T-helper 2 cell treated with Interferon-gamma antibody and Interleukin-4, amounts not matched to agents 5 μg/mL and 100 μg/mL, for 36 hours (primary cell): ENCODE measurements around the gene FAM181B.
"Not testable (repeated sequence)": the region's sequence is repeated elsewhere in the genome, so short reads cannot be mapped to it uniquely, and the experiment has no call there.

Experiments
- DNase-seq: peaks from one replicate; pipeline ENCODE4 v3.0.0; 2021; ENCODE audit warnings: low spot score
- H3K27ac Mint-ChIP-seq: one replicate; pipeline ENCODE4 v1.8.0; 2021; ENCODE audit warnings: mild to moderate bottlenecking, mixed read lengths
- H3K27me3 Mint-ChIP-seq: one replicate; pipeline ENCODE4 v1.8.0; 2021; ENCODE audit warnings: low read depth, mixed read lengths
- H3K36me3 Mint-ChIP-seq: one replicate; pipeline ENCODE4 v1.8.0; 2021; ENCODE audit warnings: low read depth, mixed read lengths
- H3K4me1 Mint-ChIP-seq: one replicate; pipeline ENCODE4 v1.8.0; 2021; ENCODE audit warnings: low read depth, mixed read lengths
- H3K4me3 Mint-ChIP-seq: one replicate; pipeline ENCODE4 v1.8.0; 2022; ENCODE audit warnings: mild to moderate bottlenecking, moderate library complexity, mixed read lengths
- H3K9me3 Mint-ChIP-seq: one replicate; pipeline ENCODE4 v1.8.0; 2021; ENCODE audit warnings: mixed read lengths

FAM181B gene

DNA sequence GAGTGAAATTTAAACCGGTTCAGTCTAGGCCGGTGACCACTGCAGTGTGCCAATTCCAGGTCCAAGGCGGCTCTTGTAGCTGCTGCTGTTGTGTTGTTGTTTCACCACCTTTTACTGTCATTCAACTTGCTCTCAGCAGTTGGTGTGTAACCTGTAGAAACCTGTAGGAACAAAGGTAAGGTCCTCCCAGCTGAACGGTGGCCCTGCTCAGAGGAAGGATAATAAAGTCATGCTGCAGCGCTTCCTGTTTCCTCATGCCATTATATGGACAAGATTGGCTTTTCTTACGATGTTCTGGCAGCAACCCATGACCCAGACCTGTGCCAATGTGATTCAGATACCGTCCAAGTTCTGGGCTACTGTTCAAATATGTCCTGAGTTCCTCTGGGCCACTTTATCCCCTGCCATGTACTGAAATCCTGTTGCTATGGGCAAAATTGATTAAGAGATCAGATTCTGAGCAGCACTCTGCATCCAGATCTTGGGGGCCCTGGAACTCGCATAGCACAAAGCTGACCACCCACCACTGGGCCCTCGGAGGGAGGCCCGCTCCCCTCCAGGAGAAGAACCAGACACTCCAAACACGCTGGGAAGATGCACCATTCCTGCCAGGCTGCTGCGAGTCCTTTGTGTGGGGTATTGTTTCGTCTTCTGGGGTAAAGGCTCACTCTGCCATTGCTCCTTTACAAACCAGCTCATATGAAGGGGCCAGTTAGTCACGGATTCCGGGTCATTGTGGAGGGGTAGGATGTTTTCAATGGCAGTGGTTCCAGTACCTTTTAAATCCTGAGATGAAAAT, 13.2 kb downstream of the FAM181B start:
- Mint-ChIP-seq H3K27ac (no peak overlapping the region), H3K4me1 (no peaks in the 10 kb centered on the region), H3K27me3 (peaks cover 6% of the 10 kb centered on the region), H3K4me3 (no peak overlapping the region), H3K9me3 (no peaks in the 10 kb centered on the region), H3K36me3 (no peaks in the 10 kb centered on the region)
- no peak for DNase-seq

DNA sequence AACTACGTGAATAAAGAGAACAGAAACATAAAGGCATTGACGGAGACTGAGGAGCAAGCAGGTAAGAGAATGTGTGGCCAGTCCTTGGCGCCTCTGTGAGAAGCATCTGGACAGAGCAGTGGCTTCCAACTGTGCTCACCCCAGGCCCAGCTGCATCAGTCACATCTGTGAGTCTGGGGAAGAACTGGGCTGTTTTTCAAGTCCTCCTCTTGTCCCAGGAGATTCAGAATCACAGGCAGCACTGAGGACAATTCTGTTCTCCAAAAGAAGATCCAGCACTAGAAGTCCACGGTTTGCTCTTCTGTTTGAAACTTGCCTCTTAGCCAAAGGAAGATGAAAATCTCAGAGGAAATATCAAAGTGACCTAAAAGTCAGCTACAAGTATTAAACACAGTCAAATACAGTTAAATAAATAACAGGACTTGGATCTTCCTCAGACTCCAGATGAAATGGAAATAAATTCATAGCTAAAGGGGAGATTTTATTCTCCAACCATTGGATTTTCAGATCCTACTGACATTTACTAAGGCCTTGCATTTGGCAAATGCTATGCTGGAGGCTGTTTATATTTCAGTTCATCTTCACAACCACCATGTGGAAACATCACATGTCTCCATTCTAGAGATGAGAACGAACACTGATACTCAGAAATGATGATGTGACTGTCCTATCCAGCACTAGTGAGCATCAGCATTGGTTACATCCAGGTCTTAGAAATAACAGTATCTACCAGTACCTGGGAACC, 14.1 kb downstream of the FAM181B start:
- Mint-ChIP-seq H3K4me1 (no peaks in the 10 kb centered on the region), H3K27me3 (peaks cover 4% of the 10 kb centered on the region), H3K4me3 (no peak overlapping the region), H3K9me3 (no peaks in the 10 kb centered on the region), H3K27ac (no peak overlapping the region), H3K36me3 (no peaks in the 10 kb centered on the region)
- DNase-seq: no peak

DNA sequence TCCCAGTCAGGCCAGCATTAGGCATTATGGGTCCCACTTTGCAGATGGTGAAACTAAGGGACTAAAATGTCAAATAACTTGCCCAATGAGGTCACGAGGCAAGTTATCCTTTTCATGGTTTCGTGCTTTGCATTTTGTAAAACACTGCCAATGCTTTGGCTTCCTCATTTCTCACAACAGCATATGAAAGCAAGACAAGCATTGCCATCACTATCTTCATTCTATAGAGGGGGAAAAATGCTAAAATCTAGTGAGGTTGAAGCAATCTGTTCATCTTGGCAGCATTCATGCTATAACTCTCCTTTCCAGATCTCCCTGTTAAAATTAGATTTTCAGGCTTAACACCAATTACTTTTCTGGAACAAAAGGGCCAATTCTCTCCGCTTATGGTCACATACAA, 14.8 kb downstream of the FAM181B start:
- Mint-ChIP-seq H3K4me3 (no peak overlapping the region), H3K27me3 (peaks cover 2% of the 10 kb centered on the region), H3K9me3 (no peaks in the 10 kb centered on the region), H3K4me1 (no peaks in the 10 kb centered on the region), H3K27ac (no peak overlapping the region), H3K36me3 (no peaks in the 10 kb centered on the region)
- DNase-seq: no peak

DNA sequence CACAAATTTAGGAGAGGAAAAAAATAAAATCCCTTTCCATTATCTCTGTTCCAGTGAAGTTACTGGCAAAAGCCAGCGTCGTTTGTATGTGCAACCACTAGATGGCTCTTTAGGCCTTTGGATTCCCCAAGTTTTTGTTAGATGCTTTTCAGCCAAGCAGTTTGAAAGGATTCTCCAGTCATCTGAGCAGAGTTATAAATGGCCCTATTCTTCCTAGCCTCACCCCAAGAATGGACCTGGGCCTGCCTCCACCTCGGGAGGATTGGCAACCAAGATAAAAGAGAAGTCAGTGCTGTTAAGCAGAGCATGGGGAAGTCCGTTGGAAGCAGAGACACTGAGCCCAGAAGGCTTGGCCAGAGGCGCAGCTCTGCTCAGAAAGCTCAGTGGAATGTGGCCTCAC, 15.4 kb downstream of the FAM181B start:
- no peaks in the 10 kb centered on the region for H3K9me3 Mint-ChIP-seq
- no peak for DNase-seq
- peaks cover 2% of the 10 kb centered on the region for H3K27me3 Mint-ChIP-seq
- no peaks in the 10 kb centered on the region for H3K36me3 Mint-ChIP-seq
- H3K4me3 Mint-ChIP-seq: no peak overlapping the region
- H3K27ac Mint-ChIP-seq: no peak overlapping the region
- no peaks in the 10 kb centered on the region for H3K4me1 Mint-ChIP-seq

DNA sequence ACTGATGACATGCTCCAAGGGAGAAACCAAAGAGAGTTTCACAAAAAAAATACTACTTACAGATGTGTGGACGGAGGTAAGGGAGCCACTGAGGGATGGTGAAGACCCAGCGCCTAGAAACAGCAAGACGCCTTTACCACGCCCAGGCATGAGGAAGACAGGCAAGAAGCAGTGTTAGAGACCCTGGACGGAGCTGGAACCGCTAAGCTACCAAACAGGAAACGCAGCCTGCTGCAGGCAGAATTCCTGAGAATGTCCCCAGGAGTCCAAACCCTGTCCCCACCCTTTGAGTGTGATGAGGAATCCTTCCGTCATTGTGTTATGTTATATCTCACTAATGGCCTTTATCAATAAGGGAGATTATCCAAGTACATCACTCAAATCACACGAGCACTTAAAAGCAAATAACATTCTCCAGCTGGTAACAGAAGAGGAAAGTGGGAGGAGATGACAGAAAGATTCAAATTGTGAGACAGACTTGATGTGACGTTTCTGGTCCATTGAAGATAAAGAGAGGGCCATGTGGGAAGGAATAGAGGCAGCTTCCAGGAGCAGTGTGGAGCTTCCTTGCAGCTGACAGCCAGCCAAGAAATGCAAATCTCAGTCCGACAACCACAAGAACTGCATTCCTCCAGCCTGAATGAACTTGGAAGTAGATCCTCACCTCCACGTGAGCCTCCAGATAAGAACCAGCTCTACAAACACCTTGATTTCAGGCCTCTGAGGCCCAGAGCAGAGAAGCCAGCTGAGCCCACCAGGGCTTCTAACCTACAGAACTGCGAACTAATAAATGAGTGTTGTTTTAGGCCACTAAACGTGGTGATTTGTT, 19.1 kb downstream of the FAM181B start:
- Mint-ChIP-seq H3K36me3 (no peaks in the 10 kb centered on the region), H3K27me3 (peaks cover 2% of the 10 kb centered on the region), H3K4me3 (no peak overlapping the region), H3K4me1 (no peaks in the 10 kb centered on the region), H3K27ac (no peak overlapping the region), H3K9me3 (no peaks in the 10 kb centered on the region)
- DNase-seq: no peak

DNA sequence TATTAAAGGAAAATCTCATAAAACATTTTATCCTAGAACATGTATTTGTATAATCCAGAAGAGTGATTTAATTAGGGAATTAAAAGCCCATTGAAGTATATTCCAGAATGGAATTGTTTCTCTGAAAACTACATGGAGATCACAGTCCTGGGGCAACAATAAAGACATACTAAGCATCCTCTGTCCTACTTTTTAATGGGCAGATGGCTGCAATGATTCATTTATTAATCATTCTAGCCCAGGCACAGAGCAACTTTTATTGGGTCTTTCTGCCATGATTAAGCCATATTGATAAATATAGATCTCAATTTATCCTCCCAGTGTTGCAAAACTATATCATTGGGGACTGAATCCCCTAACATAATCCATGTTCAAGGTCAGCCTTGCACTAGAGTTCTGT, 22.0 kb downstream of the FAM181B start:
- Mint-ChIP-seq H3K4me1 (no peaks in the 10 kb centered on the region), H3K9me3 (no peaks in the 10 kb centered on the region), H3K36me3 (no peaks in the 10 kb centered on the region)

DNA sequence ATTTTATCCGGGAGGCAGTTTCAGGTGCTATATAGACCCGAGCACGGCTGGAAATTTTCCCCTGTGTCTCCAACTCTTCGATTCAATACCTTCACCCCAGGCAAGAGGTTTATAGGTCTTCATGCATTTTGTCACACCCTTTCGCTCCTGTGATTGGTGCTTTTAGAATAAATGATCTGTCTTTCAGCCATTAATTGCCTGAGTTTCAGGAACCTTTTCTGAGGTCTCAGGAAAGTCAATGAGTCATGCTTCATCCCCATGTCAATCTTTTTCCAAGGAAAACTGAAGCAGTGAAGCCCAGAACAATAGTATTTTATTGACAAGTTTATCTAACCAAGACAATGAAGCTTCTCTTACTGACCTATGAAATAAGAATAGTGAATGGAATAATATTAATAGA, 29.9 kb downstream of the FAM181B start:
- DNase-seq: no peak
- Mint-ChIP-seq H3K9me3 (no peaks in the 10 kb centered on the region), H3K36me3 (no peaks in the 10 kb centered on the region), H3K4me3 (no peak overlapping the region), H3K27me3 (peaks cover 3% of the 10 kb centered on the region), H3K27ac (no peak overlapping the region), H3K4me1 (no peaks in the 10 kb centered on the region)

More for the DNA sequence above, 22.0 kb downstream of the FAM181B start:
- DNase-seq: no peak
- H3K27me3 Mint-ChIP-seq: no peaks in the 10 kb centered on the region
- no peak overlapping the region for H3K27ac Mint-ChIP-seq
- H3K4me3 Mint-ChIP-seq: no peak overlapping the region

DNA sequence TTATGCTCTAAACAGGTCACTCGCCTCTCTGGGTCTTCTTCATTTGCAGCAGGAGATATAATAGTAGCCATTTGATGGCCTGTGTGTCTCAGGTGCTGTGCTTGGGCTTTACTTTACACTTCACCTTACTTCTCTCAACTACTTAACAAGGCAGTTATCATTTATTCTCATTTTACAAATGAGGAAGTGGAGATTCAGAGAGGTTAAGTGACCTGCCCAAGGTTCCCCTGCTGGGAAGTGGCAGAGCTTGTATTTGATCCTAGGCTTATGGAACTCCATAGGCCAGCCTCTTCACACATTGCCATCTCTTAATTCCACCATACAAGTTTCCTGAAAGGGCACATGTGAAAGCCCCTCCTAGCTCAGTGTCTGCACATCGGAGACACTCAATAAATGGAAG, 30.4 kb downstream of the FAM181B start:
- no peaks in the 10 kb centered on the region for H3K36me3 Mint-ChIP-seq
- H3K27me3 Mint-ChIP-seq: peaks cover 3% of the 10 kb centered on the region
- no peak for DNase-seq
- no peak overlapping the region for H3K27ac Mint-ChIP-seq
- H3K4me1 Mint-ChIP-seq: no peaks in the 10 kb centered on the region
- no peaks in the 10 kb centered on the region for H3K9me3 Mint-ChIP-seq
- H3K4me3 Mint-ChIP-seq: no peak overlapping the region

DNA sequence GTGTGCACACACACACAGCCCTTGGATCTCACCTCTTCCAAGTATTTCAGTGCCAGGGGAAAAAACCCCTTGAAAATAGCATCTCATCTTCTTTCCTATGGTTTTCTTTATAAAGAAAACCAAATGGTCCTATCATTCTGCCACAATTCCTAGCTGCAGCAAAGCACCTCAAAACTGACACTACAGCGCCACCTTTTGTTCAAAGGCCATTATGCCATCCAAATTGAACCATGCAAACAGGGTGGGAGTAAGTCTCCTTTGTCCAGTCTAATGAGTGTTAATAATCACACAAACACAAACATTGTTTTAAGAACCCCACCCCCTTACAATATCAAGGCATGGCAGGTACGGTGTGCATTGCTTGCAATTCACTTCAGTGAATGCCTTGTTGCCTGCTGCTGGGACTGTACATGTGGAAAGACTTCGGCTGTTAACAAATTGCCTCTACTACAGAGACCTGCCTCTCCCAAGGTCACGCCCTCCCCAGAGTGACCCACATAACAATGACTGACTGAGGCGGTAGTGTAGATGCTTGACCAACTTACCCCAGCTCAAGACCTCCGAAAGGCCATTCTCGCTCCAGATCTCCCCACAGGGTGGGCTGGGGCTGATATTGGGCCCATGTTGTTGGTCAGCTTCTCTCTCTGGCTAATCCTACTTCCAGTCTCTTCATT, 31.7 kb downstream of the FAM181B start:
- no peaks in the 10 kb centered on the region for H3K9me3 Mint-ChIP-seq
- DNase-seq: no peak
- H3K4me1 Mint-ChIP-seq: no peaks in the 10 kb centered on the region
- H3K36me3 Mint-ChIP-seq: no peaks in the 10 kb centered on the region
- no peak overlapping the region for H3K4me3 Mint-ChIP-seq
- H3K27me3 Mint-ChIP-seq: peaks cover 3% of the 10 kb centered on the region
- H3K27ac Mint-ChIP-seq: no peak overlapping the region

DNA sequence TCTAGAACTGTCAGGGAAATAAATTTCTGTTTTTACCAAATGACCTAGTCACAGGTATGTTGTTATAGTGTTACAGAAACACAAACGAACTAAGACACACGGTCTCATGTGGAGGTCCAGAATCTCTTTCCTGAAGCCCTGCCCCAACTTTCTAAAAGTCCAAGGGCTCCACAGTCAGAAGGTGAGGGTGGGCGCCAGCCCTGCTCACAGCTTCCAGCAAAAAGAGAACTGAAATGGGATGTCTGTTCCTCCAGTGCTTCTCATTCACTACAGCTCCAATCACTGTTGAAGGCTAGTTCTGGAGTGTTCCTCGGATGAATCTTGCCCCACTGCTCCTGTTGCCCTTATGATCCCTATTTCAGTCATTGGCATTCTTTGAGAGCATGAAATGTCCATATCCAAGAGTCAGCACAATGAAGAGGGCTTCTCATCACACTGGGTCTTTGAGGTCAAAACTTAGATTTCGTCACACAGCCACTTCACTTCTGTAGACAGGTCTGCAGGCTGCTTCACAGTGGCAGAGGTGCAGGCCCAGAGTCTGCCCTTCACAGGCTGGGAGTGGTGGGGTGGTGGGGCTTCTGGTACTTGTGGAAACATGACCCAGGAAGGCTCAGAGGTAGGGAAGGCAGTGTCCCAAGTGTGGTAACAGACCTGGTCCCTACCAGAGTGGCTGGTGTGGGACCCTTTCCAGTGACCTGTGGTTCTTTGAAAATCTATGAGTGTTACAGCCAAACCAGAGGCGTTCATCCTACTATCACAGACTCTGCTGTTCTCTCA, 34.9 kb downstream of the FAM181B start:
- H3K4me1 Mint-ChIP-seq: no peaks in the 10 kb centered on the region
- DNase-seq: no peak
- no peaks in the 10 kb centered on the region for H3K9me3 Mint-ChIP-seq
- H3K27me3 Mint-ChIP-seq: peaks cover 5% of the 10 kb centered on the region
- no peak overlapping the region for H3K4me3 Mint-ChIP-seq
- no peaks in the 10 kb centered on the region for H3K36me3 Mint-ChIP-seq
- no peak overlapping the region for H3K27ac Mint-ChIP-seq

DNA sequence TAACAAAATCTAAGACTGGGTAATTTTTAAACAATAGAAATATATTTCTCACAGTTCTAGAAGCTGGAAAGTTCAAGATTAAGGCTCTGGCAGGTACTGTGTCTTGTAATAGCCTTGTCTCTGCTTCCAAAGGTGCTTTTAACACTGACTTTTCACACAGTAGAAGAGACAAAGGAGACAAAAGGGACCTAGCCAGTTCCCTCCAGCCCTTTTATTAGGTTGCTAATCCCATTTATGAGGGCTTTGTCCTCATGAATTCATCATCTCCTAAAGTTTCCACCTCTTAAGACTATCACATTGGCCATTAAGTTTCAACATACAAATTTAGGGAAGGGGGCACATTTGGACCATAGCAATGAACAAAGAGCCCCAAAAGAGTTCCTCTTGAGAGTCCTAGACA, 40.7 kb downstream of the FAM181B start:
- Mint-ChIP-seq H3K36me3 (no peaks in the 10 kb centered on the region), H3K27ac (no peak overlapping the region), H3K4me3 (no peak overlapping the region)

DNA sequence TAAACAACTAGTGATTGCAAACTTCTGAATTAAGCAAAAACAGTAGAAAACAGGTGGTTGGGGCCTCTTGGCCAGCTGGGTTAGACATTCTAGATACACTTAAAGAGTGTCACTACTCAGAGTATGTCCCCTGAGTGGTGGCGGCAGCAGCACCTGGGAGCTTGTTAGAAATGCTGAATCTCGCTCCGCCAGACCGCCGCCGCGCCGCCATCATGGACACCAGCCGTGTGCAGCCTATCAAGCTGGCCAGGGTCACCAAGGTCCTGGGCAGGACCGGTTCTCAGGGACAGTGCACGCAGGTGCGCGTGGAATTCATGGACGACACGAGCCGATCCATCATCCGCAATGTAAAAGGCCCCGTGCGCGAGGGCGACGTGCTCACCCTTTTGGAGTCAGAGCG, 44.3 kb downstream of the FAM181B start:
- not testable (repeated sequence) for H3K27me3 Mint-ChIP-seq, H3K9me3 Mint-ChIP-seq, H3K4me1 Mint-ChIP-seq, H3K36me3 Mint-ChIP-seq, DNase-seq, H3K4me3 Mint-ChIP-seq, H3K27ac Mint-ChIP-seq

More for the DNA sequence above, 40.7 kb downstream of the FAM181B start:
- H3K9me3 Mint-ChIP-seq: no peaks in the 10 kb centered on the region
- H3K27me3 Mint-ChIP-seq: peaks cover 7% of the 10 kb centered on the region
- no peaks in the 10 kb centered on the region for H3K4me1 Mint-ChIP-seq
- DNase-seq: no peak

DNA sequence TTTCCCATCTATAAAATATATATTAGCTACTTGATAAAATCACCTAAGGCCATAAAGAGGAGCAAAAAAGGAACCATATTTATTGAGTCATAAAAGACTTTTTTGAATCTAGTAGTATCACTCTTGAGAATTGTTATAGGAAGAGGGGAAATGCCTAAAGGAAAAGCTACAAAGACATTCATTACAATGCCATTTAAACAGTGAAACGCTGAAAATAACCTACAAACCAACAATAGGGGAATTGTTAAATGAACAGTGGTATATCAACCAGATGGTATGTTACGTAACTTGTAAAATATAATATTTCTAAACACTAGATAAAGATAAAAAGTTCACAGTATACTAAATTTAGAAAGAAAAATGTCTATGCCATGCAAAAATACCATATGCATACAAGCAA, 47.5 kb downstream of the FAM181B start:
- H3K36me3 Mint-ChIP-seq: no peaks in the 10 kb centered on the region
- peaks cover 3% of the 10 kb centered on the region for H3K4me1 Mint-ChIP-seq
- no peak overlapping the region for H3K4me3 Mint-ChIP-seq
- H3K27ac Mint-ChIP-seq: no peak overlapping the region
- no peak for DNase-seq
- peaks cover 8% of the 10 kb centered on the region for H3K9me3 Mint-ChIP-seq
- peaks cover 12% of the 10 kb centered on the region for H3K27me3 Mint-ChIP-seq
